Measurements from ENCODE around the gene GNB1.
A peak's percentile ranks its signal among the peaks of the same experiment; 100 is the strongest.

GNB1 gene

DNA sequence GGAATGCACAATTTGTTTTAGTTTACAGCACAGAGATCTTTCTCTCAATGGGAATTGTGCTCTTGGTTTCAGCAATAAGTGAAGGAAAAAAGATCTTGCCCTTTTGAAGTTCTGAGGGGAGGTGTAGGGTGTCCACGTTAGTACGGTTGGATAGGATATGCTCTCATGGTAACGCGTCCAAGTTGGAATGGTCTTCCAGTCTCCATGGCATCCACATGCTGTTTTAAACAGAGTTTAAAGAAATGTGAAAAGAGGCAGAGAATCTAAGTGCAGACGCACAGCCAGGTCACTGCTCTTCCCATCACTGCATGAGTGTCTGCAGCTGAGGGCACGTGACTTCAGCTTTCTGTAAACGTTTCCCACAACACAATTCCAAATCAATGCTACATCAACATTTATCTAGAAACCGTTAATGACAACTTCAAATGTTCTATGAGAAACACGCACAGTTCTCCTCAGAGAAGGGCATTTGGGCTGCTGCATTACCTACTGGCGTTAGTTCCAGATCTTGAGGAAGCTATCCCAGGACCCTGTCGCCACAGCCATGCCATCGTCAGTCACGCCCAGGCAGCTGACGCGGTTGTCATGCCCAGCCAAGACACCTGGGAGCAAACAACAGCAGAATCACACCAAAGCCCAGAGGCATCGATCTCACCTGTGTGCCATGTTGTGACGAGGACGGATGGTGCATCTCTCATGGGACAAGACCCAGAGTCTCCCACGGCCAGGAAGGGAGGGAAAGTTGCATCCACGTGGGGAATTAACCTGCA, 103.9 kb downstream of the GNB1 start:
- no peak for DNase-seq (ENCODE audit: low read depth in 1 of 2, low spot score in 1 of 2)

DNA sequence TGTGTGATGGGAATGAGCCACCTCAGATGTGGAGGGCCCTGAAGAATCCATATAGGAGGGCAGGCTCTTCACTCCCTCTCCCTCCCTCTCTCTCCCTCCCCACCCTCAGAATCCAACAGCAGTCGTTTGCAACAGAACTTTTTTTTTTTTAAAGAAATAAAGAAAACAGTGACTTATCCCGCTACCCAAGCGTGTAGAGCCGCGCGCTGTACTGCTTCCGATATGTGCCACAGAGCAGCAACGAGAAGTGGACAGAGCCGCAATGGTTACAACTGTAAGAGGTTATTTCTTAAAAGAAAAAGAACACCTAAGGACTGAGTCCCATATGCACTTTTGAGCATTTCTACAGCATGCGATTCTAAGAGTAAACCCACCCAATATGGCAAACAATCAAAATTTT, 105.2 kb downstream of the GNB1 start:
- DNase-seq (ENCODE audit: low read depth in 1 of 2, low spot score in 1 of 2): no peak

DNA sequence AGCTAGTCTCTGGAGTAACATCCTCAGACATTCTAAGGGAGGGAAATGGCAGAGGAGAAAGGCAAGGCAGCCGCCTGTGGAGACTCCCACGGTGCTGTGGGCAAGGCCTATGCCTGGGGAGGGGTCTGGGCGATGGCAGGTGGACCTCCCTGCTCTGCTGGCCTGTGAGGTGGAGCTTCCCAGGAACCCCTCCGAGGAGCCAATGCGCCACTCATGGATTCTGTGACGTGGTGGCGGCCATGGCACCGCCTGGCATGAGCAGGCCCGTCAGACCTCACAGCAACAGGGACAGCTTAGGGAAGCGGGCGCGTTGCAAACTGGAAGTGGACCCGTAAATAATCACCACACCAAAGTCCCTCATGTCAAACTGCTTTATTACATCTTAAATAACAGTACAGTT, 106.0 kb downstream of the GNB1 start:
- DNase-seq (ENCODE audit: low read depth in 1 of 2, low spot score in 1 of 2): no peak

DNA sequence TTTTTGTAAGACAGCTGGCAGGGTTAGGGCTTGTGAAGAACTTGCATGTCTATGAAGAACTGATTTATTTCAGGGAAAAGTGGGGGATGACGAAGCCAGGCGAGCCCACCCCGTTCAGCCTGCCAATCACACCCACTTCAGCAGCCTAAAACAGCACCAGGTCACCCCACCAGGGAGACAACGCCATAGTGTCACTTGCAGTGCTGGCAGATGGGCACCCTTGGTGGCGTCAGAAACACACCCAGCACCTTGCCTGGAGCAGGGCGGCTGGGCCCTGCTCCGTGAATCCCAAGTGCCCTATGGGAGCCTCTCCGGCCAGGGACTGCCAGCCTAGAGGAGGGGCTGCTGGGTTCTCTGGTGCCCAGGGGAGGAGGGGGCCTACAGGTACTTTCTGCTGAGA, 107.6 kb downstream of the GNB1 start:
- DNase-seq (ENCODE audit: low read depth in 1 of 2, low spot score in 1 of 2): no peak

DNA sequence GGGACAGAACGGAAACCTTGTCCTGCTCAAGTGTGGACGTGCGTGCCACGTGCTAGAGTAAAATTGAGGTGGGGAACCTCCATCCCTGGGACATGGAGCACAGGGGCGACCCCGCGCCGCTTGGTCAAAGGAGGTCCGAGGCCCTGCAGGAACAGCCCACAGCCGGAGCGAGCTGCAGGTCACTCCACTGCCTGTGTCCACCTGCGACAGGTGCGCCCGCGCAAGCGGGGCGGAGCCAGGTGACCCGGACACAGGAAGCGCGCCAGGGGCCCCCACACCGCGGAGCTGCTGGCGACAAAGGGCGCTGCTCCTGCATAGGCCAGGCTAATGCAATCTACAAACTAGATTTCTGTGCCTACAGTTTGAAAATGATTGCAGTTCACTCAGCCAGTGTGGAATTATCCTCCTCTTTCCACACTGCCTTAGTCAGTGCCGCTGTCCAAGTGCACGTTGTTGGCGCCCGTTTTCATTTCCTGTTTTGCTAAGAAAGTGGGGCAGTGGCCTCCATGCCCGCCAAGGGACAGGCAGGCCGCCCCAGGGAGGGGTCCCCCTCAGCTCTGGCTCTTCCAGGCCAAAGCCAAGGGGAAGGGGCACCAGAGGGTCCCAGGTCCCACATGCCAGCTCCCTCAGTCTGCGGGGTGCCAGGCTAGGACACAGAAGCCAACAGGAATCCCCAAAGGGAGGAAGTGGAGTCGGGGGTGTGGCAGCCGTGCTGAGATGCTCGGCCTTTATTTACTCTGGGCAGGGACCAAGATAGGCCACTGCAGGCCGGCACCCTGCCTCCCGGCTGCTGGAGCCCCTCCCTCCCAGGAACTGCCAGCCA, 108.3 kb downstream of the GNB1 start:
- DNase-seq (ENCODE audit: low read depth in 1 of 2, low spot score in 1 of 2): no peak

DNA sequence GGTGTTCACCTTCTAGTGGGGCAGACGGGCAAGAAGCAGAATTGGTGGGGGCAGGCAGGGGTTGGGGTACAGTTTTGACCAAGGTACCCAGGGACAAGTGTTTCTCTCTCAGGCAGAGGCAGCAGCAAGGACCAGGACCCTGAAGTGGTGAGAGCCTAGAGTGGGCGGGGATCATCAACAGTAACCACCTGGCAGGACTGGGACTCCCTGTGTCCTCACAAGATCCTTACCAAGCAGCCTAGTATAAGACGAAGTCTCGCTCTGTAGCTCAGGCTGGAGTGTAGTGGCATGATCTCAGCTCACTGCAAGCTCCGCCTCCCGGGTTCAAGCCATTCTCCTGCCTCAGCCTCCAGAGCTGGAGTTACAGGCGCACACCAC, 109.4 kb downstream of the GNB1 start:
- no peak for DNase-seq (ENCODE audit: low read depth in 1 of 2, low spot score in 1 of 2)

DNA sequence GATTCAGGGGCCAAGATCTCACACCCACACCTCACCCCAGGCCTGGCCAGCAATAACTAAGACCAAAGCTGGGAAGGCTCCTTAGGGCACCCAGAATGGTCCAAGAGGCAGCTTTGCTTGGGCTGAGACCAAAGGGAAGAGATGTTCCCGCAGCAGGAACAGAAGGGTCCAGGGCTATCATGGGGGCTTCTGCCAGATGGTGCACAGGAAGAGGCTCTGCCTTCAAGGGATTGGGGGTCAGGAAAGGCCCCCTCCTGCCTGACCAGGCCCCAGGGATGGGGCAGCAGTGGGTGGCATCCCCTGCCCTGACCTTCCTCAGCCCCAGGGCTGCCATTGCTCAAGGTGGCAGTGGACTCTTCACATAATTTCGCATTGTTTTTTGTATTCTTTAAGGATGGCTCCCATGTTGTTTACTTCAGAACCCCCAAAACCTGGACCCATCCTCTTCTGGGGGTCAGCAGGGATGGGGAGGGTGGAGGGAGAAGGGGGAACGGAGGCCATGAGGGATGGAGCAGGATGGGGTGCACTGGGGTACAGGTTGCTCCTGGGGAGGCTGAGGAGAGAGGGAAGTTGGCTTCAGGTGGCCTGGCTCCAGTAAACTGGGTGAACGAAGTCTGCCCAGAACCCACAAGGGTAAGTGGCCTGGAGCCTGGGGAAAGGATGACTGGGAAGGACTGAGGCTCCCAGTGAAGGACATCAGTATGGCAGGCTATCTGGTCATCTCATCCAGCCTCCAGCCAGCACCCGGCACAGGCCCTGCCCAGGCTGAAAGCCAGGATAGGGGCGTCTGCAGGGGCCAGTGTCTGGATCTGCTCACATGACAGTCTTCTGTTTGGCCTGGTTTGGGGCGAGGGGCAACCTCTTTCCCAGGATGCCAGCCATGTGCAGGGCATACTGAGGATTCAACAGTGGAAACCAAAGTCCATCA, 110.0 kb downstream of the GNB1 start:
- DNase-seq (ENCODE audit: low read depth in 1 of 2, low spot score in 1 of 2): no peak

DNA sequence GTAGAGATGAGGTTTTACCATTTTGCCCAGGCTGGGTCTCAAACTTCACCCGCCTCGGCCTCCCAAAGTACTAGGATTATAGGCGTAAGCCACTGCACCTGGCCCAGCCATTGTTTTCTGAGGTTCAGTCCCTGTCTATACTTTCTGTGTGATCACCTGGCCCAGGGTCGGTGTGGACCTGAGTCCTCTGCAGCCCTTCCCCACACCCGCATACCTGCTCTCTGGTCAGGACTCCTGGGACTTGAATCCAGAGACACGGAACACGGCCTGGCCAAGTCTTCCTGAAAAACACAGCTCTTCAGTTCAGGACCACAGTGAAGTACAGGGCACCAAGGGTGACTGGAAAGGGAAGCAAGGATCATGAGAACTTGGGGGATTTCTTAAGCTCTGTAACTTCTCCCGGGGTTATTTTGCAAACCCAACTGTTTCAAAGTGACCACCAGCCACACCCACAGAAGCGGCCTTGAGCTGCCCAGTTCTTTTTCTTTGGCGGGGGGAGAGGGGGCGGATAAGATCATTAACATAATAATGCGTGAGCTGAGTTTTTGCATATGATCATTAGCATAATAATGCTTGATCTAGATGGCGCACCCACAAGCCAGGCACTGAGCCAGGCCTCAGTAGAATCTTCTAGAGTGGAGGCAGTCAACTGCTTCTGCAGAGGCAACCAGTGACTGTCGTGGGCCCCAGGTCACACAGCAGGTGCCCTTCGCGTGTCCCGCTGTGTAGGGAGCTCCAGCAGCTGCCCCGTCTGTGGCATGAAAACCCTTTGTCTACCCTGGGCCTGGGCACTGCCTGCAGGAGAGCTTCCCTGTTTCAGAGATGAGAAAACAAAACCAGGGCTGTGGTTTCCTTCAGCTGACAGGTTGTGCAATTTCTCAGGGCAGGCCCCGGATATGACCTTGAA, 110.9 kb downstream of the GNB1 start:
- DNase-seq (ENCODE audit: low read depth in 1 of 2, low spot score in 1 of 2): peak in 1 of 2 donors; percentile 27

DNA sequence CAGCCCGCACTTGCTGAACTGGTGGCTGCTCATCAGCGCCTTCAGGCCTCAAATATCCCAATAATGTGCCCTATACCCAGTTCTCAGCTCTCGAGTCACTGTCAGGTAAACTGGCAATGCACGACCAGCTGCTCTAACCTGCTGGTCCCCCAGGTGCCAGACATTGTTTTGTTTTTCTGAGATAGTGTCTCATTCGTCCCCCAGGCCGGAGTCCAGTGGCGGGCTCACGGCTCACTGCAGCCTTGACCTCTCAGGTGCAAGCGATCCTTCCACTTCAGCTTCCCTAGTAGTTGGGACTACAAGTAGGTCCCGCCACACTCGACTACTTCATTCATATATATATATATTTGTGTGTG, 111.6 kb downstream of the GNB1 start:
- DNase-seq (ENCODE audit: low read depth in 1 of 2, low spot score in 1 of 2): no peak

DNA sequence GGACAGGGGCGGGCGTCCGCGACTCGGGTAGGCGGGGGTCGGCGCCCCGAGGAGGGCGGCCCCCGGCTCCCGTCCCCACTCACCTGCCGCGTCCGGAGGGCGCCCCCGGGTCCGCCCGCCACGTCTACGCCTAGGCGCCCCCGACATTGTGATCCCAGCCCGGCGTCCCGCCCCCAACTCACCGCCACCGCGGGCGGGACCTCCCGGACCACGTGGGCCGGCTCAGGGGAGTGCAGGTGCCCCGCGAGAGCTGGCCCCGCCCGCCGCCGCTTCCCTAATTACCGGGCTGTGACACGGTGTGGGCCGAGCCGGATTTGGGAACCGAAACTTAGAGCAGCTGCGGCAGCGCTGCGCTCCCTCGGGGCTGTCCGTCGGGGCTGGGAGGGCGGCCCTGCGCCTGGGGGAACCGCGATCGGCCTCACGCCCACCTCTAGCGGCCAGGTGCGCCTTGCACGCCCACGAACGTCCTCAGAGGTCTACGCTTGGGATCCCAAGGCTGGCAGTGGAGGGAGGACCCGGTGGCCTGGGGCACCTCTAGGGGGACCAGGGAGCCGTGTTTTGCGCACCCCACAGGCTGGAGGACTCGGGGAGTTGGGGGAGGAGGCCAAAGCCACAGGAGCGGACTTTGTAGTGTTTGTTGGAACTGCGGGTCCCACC, 112.1 kb downstream of the GNB1 start:
- DNase-seq (ENCODE audit: low read depth in 1 of 2, low spot score in 1 of 2): peak; percentile 46 to 66

DNA sequence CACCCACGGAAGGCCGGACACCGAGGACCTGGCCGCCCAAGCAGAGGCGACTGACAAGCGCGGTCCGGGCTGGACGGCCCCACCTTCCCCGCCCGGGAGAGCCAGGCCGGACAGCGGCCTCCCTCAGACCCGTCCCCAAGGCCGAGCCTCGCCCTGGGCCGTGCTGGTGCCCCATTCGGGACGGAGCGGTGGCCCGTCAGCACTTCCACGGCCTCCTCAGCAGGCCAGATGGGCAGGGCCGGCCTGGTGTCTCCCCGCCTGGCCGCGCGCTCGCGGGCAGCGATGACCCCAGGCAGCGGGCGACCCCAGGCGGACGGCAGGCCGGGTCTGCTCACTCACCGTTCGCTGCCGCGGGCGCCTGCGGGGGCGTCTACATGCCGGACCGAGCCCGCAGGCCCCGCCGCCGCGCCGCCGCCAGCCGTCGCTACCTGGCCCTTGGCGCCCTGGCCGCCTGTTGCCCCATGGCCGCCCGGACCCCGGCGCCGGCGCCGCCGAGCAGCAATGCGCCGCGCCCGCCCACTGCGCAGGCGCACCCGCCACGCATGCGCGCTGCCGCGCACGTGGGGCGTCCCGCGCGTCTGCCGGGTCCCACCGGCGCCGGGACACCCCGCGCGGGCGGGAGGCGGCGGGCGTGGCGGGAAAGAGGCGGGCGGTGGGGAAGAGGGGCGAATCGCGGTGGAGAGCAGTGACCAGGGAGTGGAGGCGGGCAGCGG, 112.8 kb downstream of the GNB1 start, which contains the start of gene NADK:
TSS of gene NADK (minus strand) at position 521 of the 713 bp plus-strand sequence. CDS start 13,064 bp downstream, outside the sequence.
- peak; percentile 51 to 56 for DNase-seq (ENCODE audit: low read depth in 1 of 2, low spot score in 1 of 2)

DNA sequence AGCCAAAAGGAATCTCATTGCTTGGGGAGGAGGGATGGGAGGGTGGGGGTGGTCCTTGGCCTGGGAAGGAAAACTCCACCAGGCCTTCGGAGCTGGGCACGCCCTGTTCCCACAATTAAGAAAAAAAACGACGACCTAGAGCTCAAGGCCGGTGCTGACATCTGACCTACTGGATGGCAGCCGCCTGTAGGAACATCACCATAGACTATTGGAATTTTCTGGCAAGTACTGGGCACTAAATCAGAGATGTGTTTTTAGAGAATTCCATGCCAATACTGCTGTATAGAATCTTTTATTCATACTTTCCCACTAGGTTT, 113.3 kb downstream of the GNB1 start:
- DNase-seq (ENCODE audit: low read depth in 1 of 2, low spot score in 1 of 2): no peak

DNA sequence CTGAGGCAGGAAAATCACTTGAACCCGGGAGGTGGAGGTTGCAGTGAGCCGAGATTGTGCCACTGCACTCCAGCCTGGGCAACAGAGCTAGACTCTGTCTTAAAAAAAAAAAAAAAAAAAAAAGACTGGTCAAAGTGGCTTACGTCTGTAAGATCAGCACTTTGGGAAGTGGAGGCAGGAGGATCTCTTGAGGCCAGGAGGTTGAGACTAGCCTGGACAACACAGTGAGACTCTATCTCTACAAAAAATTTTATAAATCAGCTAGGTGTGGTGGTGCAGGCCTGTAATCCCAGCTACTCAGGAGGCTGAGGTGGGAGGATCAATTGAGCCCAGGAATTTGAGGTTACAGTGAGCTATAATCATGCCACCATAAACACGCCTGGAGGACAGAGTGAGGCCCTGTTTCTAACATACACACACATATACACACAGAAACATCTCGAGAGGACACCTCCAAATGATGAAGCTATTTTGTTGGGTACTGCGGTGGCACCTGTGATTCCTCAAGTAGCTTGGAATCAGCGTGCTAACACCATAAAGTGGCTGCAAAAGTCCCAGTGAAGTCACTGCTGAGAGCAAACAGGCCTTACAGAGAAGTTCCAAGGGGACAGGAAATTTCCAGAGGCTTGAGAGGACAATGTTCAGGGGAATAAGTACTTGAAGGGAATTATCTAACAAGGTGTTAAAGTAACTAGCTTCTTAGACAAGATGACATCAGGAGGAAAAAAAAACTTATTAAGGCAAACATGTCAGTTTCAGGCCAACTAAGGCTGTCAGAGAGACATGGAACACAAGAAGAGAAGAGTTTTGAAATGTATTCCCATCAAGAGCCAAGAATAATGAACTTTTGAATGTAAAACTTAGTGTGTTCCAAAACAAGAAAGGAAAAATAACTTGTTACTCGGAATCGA, 114.0 kb downstream of the GNB1 start:
- no peak for DNase-seq (ENCODE audit: low read depth in 1 of 2, low spot score in 1 of 2)

DNA sequence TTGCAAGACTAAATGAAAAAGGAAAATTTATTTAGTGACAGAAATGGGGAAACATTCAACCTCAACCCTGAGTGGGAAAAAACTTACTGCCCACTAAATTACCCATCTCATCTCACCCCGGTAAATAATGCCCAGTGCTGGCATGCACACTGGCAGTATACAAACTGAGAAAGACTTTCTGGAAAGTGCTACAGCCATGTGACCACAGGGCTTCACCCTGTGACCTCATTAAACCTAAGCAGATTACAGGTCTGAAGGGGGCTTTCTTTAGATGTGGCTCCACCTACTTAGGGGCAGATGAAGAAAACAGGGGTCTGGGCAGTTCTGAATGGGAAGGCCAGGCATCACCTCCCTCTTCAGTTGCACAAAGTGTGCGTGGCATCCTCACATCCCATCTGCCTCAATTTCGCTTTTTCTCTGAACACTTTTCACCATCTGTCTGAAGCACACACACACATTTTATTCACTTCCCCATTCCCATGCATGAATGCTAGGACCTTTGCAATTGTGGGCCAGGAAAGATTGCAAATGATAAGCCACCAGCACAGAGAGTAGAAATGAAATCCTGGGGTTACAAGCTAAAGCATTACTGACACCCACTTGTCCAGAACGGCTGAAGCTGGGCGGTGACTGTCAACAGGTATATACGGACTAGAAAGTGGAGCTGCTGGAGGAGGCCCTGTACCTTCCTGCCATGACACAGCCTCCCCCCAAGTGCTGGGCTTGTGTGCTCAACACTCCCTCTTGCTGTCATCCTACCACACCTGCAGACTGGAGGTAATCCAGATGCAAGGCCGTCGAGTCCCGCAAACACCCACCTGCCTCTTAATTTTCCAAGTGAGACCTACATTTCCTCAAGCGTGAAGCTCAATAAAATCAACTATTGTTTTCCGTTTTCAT, 115.3 kb downstream of the GNB1 start:
- no peak for DNase-seq (ENCODE audit: low read depth in 1 of 2, low spot score in 1 of 2)

DNA sequence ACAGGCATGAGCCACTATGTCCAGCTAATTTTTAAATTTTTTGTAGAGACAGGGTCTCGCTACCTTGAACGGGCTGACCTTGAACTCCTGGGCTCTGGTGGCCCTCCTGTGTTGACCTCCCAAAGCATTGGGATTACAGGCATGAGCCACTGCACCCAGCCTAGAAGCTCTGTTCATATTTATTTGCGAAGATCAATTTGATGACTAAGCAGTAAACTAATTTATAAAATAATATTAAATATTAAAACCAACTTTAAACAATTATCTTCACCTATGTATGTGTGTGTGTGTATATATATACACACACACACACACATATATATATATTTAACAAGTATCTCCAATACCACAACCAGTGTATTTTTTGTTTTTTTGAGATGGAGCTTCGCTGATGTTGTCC, 117.0 kb downstream of the GNB1 start:
- DNase-seq (ENCODE audit: low read depth in 1 of 2, low spot score in 1 of 2): no peak

DNA sequence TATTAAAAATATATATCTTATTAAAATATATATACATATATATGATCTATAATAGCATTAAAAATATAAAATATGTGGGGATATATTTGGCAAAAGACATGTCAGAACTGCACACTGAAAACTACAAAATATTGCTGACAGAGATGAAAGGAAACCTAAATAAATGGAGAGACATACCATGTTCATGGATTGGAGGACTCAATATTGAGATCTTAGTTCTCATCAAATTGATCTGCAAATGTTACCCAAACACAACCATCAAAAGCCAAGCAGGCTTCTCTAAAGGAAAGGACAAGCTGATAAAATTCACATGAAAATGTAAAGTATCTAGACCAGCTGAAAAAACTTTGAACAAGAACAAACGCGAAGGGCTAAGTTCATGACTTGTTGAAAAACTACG, 119.8 kb downstream of the GNB1 start:
- DNase-seq (ENCODE audit: low read depth in 1 of 2, low spot score in 1 of 2): no peak

DNA sequence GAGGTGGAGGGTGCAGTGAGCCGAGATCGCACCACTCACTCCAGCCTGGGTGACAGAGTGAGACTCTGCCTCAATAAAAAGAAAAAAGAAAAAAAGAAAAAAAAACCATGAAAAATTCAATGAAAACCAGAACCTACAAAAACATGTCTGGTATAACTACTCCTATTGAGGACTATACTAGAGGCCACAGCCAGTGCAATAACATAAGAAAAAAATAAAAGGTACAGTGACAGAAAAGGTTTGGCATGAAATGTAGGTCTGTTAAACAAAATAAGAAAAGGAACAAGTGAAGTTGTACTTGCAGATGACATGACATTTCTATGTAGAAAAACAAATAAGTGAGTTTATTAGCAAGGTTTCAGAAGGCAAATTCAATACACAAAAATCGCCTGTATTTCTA, 120.8 kb downstream of the GNB1 start:
- no peak for DNase-seq (ENCODE audit: low read depth in 1 of 2, low spot score in 1 of 2)
